Activated T-helper 2 cell treated with anti-CD3 and anti-CD28 coated beads, Interferon-gamma antibody, Interleukin-2, Interleukin-4, amounts not matched to agents 10 μg/mL and 5 μg/mL and 100 μg/mL, durations not matched to agents 14 hours and 24 hours and 36 hours (primary cell): Measurements from ENCODE around the gene SIPA1L3. TPM values are rescaled to one million over a fixed set of nuclear protein-coding genes. Genes with fewer than 3 reads are reported as not detected.

Experiments
- DNase-seq: peaks from one replicate; pipeline ENCODE4 v3.0.0; 2021; ENCODE audit warnings: low spot score
- H3K27ac Mint-ChIP-seq: one replicate; pipeline ENCODE4 v1.8.0; 2021; ENCODE audit warnings: mixed read lengths
- H3K27me3 Mint-ChIP-seq: one replicate; pipeline ENCODE4 v1.8.0; 2021; ENCODE audit warnings: low read depth, mixed read lengths
- H3K36me3 Mint-ChIP-seq: one replicate; pipeline ENCODE4 v1.8.0; 2021; ENCODE audit warnings: low read depth, mixed read lengths
- H3K4me1 Mint-ChIP-seq: one replicate; pipeline ENCODE4 v1.8.0; 2021; ENCODE audit warnings: low read depth, mixed read lengths
- H3K4me3 Mint-ChIP-seq: one replicate; pipeline ENCODE4 v1.8.0; 2021; ENCODE audit warnings: low read depth, mild to moderate bottlenecking, moderate library complexity, mixed read lengths
- H3K9me3 Mint-ChIP-seq: one replicate; pipeline ENCODE4 v1.8.0; 2021; ENCODE audit warnings: mixed read lengths
- intact Hi-C: fragments of 100-400 bp; cut with micrococcal nuclease; formaldehyde crosslinking; loops from one replicate; pipeline ENCODE4 v1.15.1; 2023
- total RNA-seq: library from RNA; stranded (reverse); gene quantifications from 2 replicates; pipeline ENCODE4 v1.2.3, GENCODE V29; 2022

The SIPA1L3 gene
- total RNA-seq, 1 donor from 2014 or later, result 15.9 TPM

DNA sequence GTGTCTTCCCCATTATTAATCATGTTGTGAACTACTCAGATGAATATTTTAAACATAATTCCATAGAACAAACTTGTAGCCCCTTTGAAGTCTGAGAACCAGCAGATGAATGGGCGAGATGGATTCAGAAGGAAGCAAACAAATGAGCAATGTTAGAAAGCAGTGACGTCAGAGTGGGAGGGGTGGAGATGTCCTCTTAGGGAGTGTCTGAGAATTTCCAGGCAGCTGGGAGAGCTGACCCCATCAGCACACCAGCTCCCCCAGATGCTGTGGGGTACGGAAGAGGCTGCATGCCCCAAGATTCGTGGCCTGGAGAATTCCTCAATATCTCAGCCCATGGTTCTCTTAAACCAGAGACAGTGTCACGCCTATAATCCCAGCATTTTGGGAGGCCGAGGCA is 248.4 kb downstream of the SIPA1L3 start:
- Mint-ChIP-seq H3K4me1 (no peaks in the 10 kb centered on the region), H3K9me3 (no peaks in the 10 kb centered on the region)

DNA sequence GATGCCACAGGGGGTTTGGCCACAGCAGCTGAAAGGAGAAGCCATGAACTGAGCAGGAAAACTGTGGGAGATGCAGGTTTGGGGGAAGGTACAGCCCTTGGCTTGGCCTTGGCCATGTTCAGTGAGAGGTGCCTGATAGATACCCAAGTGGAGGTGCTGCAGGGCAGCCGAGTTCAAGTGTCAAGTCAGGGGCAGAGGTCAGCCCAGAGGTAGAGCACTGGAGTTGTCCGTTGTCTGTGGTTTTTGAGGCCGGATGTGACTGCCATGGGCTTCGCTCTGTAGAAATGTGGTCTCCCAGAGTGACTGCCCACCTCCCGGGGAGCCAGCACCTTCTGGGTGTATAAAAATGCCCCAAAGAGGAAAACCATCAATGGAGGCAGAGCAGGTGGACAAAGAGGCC is 251.7 kb downstream of the SIPA1L3 start:
- H3K4me3 Mint-ChIP-seq, result no peak overlapping the region
- H3K27me3 Mint-ChIP-seq, result no peaks in the 10 kb centered on the region
- H3K36me3 Mint-ChIP-seq, result peaks cover 21% of the 10 kb centered on the region
- peaks cover 9% of the 10 kb centered on the region for H3K9me3 Mint-ChIP-seq
- H3K4me1 Mint-ChIP-seq, result no peaks in the 10 kb centered on the region
- intact Hi-C loops, result no loop called here
- H3K27ac Mint-ChIP-seq, result no peak overlapping the region
- DNase-seq, result no peak

More for the DNA sequence above, 248.4 kb downstream of the SIPA1L3 start:
- intact Hi-C loops, result no loop called here
- H3K36me3 Mint-ChIP-seq, result no peaks in the 10 kb centered on the region
- H3K27me3 Mint-ChIP-seq, result no peaks in the 10 kb centered on the region
- no peak for DNase-seq
- no peak overlapping the region for H3K4me3 Mint-ChIP-seq
- no peak overlapping the region for H3K27ac Mint-ChIP-seq

DNA sequence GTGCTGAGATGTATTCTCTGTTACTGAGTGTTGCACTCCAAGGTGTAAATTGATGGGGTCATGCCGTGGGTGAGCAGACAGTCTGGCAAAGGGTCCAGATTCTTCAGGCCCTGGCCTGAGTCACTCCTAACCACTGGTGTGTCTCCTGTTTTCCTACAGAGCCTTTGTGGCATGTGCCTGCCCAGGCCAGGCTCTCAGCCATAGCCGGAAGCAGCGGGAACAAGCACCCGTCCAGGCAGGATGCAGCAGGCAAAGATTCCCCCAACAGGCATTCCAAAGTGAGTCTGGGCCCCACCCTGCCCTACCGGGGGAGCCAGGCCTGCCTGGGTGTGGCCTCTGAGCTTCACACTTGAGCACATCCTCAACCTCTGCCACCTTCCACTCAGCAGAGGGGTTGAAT is 255.1 kb downstream of the SIPA1L3 start:
- DNase-seq, result no peak
- Mint-ChIP-seq H3K4me1 (no peaks in the 10 kb centered on the region), H3K27ac (no peak overlapping the region), H3K4me3 (no peak overlapping the region), H3K9me3 (peaks cover 9% of the 10 kb centered on the region), H3K36me3 (peaks cover 26% of the 10 kb centered on the region), H3K27me3 (no peaks in the 10 kb centered on the region)
- intact Hi-C loops, result no loop called here

DNA sequence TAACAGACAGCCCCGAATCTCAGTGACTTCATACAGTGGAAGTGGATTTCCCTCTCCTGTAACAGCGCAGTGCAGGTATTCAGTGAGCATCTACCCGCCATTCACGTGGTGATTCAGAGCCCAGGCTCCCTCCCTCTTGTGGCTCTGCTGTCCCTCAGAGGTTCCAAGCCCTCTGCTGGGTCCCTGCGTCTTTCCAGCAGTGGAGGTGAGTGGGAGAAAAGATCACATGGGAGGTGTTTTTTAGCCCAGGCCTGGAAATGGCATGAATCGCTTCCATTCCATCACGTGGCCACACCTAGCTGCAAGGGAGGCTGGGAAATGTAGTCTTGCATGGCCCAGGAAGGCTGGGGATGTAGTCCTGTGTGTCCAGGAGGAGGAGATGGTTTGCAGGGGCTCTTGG is 255.6 kb downstream of the SIPA1L3 start:
- intact Hi-C loops, result no loop called here
- peaks cover 9% of the 10 kb centered on the region for H3K9me3 Mint-ChIP-seq
- peaks cover 26% of the 10 kb centered on the region for H3K36me3 Mint-ChIP-seq
- no peak for DNase-seq
- no peak overlapping the region for H3K4me3 Mint-ChIP-seq
- no peaks in the 10 kb centered on the region for H3K27me3 Mint-ChIP-seq
- no peak overlapping the region for H3K27ac Mint-ChIP-seq
- H3K4me1 Mint-ChIP-seq, result no peaks in the 10 kb centered on the region

DNA sequence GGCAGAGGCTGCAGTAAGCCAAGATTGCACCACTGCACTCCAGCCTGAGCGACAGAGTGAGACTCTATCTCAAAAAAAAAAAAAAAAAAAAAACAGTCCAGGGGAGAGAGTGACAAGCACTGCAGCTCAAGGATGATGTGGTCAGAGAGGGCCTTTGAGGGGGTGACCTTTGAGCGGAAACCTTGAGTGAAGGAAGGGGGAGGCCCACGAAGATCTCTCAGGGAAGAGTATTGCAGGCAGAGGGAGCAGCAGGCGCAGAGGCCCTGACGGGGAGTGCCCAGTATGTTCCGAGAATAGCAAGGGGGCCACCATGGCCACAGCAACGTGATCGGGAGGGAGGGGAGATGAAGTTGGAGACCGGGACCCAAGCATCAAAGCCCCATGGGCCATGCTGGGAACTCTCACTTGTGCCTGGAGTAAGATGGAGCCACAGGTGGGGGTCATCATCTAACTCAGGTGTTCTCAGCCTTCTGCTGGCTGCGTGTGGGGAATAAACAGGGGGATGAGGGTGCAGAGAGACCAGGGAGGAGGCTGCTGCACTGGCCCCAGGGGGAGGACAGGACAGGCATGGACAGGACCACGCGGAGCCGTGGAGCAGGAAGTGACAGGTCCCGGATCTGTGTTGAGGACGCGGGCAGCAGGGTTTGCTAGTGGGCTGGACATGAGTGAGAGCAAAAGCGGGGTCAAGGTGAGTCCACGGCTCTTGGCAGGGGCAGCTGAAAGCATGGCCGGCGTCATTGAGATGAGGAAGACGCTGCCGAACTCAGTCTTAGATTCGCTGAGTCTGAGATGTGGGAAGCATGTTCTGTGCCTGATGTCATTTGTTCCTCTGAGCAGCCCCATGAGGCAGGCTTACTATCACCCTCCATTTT is 256.6 kb downstream of the SIPA1L3 start:
- intact Hi-C loops, result no loop called here
- peaks cover 9% of the 10 kb centered on the region for H3K9me3 Mint-ChIP-seq

DNA sequence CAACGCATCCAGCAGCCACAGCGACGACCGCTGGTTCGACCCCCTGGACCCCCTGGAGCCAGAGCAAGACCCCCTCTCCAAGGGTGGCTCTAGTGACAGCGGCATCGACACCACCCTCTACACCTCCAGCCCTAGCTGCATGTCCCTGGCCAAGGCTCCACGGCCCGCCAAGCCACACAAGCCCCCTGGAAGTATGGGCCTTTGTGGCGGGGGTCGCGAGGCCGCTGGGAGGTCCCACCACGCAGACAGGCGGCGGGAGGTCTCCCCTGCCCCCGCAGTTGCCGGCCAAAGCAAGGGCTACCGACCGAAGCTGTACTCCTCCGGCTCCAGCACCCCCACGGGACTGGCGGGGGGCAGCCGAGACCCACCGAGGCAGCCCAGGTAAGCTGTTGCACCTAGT is 257.5 kb downstream of the SIPA1L3 start:
- Mint-ChIP-seq H3K4me3 (no peak overlapping the region), H3K9me3 (peaks cover 9% of the 10 kb centered on the region), H3K27ac (no peak overlapping the region), H3K27me3 (no peaks in the 10 kb centered on the region), H3K4me1 (no peaks in the 10 kb centered on the region), H3K36me3 (peaks cover 26% of the 10 kb centered on the region)
- intact Hi-C loops, result no loop called here
- no peak for DNase-seq

More for the DNA sequence above, 256.6 kb downstream of the SIPA1L3 start:
- Mint-ChIP-seq H3K36me3 (peaks cover 26% of the 10 kb centered on the region), H3K4me1 (no peaks in the 10 kb centered on the region), H3K4me3 (no peak overlapping the region), H3K27ac (no peak overlapping the region), H3K27me3 (no peaks in the 10 kb centered on the region)
- DNase-seq, result no peak

DNA sequence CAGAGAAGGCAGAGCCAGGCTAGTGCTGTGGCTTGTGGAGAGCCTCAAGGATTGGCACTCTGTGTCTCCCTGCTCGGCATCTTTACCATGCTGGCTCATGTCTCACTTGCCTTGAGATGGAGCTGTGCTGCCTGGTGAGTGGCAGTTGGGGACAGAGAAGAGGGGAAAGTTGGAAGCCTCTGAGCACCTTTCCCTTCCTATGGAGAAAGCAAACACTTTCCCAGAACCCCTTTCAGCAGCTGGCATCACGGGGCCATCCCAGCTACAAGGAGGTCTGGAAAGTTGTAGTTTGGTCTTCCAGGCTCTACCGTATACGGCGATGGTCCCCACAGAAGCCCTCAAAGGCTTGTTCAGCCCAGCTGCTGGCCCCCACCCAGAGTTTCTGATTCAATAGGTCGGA is 258.3 kb downstream of the SIPA1L3 start:
- Mint-ChIP-seq H3K4me3 (no peak overlapping the region), H3K27me3 (no peaks in the 10 kb centered on the region), H3K27ac (no peak overlapping the region), H3K9me3 (peaks cover 9% of the 10 kb centered on the region), H3K4me1 (no peaks in the 10 kb centered on the region), H3K36me3 (peaks cover 26% of the 10 kb centered on the region)
- no peak for DNase-seq
- intact Hi-C loops, result no loop called here

DNA sequence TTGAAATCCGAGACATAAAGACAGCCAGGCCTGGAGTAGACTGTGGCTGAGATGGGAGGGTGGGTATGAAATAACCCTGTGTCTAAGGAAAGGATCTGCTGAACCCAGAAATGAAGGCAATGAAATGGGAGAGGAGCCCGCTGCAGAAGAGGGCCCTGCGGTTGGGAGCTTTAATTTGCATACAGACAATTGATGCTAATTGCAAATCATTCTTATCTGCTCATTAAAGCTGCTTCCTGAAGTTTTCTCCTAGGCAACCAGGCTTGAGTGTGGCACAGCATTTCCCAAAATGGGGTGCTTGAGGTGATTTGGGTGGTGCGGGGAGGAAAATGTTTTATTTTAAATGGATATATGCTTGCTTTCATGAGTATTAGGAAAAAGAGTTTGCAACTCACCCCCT is 261.6 kb downstream of the SIPA1L3 start:
- H3K36me3 Mint-ChIP-seq, result peaks cover 6% of the 10 kb centered on the region
- H3K27me3 Mint-ChIP-seq, result no peaks in the 10 kb centered on the region
- H3K4me1 Mint-ChIP-seq, result no peaks in the 10 kb centered on the region
- no peak overlapping the region for H3K4me3 Mint-ChIP-seq
- H3K9me3 Mint-ChIP-seq, result no peaks in the 10 kb centered on the region
- no peak overlapping the region for H3K27ac Mint-ChIP-seq
- intact Hi-C loops, result no loop called here
- no peak for DNase-seq

DNA sequence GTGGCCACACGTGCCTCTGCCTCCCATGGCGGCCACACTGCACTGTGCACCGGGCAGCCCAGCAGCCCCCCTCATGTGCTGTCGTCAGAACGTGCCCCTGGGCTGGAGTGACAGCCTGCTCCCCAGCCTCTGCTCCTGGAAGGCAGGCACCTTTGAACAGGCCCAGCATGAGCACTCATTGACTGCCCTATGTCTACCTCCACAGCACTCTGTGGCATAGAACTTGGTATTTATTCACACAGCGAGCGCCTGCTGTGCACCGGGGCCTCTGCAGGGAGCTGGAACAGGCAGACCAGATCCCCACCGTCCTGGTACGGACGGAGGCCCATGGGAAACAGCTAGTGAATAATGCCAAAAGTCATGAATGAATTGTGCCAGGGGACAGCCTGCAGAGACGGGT is 263.3 kb downstream of the SIPA1L3 start:
- H3K4me3 Mint-ChIP-seq, result no peak overlapping the region

DNA sequence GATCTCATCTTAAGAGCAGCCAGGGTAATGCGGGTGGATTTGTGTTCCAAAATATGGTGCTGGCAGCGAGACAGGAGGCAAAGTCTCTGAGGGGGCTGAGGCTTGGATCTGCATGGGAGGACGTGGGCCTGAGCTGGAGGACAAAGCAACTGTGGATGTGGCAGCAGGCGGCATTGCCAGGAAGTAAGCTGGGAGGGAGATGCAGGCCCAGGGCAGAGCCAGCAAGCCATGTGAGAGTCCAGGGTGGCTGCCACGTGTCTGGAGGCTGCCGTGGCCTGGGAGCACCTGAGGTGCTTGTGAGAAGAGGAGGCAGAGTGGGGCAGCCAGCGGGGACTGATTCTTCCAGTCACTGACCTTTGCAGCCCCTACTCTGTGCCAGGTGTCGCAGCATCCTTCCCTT is 265.0 kb downstream of the SIPA1L3 start:
- Mint-ChIP-seq H3K9me3 (no peaks in the 10 kb centered on the region), H3K27me3 (no peaks in the 10 kb centered on the region), H3K27ac (no peak overlapping the region), H3K36me3 (no peaks in the 10 kb centered on the region), H3K4me1 (no peaks in the 10 kb centered on the region), H3K4me3 (no peak overlapping the region)
- intact Hi-C loops, result no loop called here
- DNase-seq, result no peak

More for the DNA sequence above, 263.3 kb downstream of the SIPA1L3 start:
- Mint-ChIP-seq H3K36me3 (no peaks in the 10 kb centered on the region), H3K4me1 (no peaks in the 10 kb centered on the region), H3K27me3 (no peaks in the 10 kb centered on the region), H3K9me3 (no peaks in the 10 kb centered on the region), H3K27ac (no peak overlapping the region)
- DNase-seq, result no peak
- intact Hi-C loops, result no loop called here

DNA sequence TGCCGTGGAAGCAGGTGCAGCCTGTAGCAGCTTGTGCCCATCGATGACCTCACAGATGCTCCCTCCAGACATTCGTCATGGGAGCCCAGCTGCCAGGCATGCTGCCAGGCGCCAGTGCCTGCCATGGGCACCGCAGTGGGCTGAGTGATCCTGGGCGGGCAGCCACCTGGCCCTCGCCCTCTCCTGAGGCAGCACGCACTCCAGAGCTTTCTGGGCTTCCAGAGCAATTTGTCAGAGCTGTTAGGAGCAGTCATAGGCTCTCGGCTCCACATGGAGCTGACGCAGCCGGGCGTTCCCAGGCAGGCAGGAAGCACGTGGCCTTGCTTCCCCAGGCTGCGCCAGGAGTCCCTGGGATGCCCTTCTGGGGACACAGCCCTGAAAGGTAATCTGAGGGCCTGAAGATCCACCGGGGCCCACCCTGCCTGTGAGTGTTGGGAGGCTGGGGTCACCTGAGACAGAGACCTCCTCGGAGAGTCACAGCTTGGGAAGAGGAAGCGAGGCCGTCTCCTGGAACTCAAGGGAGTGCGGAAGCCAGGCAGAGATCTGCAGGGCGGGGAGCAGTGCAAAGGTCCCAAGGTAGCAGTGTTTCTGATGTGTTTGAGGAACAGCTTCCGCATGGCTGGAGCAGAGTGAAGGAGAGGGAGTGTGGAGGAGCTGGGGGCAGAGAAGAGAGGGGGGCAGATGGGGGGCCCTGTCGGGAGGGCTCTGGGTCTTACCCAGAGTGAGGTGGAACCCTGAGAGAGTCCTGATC is 266.5 kb downstream of the SIPA1L3 start:
- H3K4me1 Mint-ChIP-seq, result no peaks in the 10 kb centered on the region
- intact Hi-C loops, result no loop called here
- no peaks in the 10 kb centered on the region for H3K27me3 Mint-ChIP-seq
- no peaks in the 10 kb centered on the region for H3K9me3 Mint-ChIP-seq
- no peak overlapping the region for H3K27ac Mint-ChIP-seq
- H3K36me3 Mint-ChIP-seq, result no peaks in the 10 kb centered on the region
- DNase-seq, result no peak
- H3K4me3 Mint-ChIP-seq, result no peak overlapping the region

DNA sequence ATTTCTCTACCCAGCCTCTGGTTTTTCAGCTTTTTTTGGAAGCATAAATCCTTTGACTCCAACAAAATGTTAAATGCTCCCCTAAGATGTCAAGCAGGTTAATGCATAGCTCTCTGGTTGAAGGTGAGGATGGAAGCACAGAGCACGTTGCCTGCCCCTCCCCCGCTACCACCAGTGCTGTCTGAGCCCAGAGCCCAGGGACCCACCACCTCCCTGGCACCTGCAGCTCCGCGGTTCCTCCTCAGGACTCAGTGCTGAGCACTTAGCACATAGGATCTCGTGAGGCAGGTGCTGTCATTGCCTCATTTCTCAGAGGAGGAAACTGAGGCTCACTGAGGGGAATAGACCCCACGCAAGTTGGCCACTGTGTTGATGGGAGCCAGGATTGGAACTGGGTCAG is 268.4 kb downstream of the SIPA1L3 start:
- H3K36me3 Mint-ChIP-seq, result no peaks in the 10 kb centered on the region
- H3K27ac Mint-ChIP-seq, result no peak overlapping the region
- no peak overlapping the region for H3K4me3 Mint-ChIP-seq
- no peak for DNase-seq
- H3K9me3 Mint-ChIP-seq, result peaks cover 3% of the 10 kb centered on the region
- H3K4me1 Mint-ChIP-seq, result no peaks in the 10 kb centered on the region
- H3K27me3 Mint-ChIP-seq, result no peaks in the 10 kb centered on the region
- intact Hi-C loops, result no loop called here

DNA sequence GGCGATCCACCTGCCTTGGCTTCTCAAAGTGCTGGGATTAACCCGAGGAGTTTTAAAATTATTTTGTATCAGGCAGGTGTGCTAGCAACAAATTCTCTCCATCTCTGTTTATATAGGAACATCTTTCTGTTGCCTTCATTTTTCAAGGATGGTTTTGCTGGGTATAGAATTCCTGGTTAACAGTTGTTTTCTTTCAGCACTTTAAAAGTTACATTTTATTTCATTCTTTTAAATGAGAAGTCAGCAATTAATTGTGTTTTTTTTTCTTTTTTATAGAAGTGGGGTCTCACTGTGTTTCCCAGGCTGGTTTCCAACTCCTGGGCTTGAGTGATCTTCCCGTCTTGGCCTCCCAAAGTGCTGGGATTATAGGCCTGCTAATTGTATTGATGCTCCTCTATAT is 273.1 kb downstream of the SIPA1L3 start:
- intact Hi-C loops, result no loop called here
- Mint-ChIP-seq H3K4me3 (no peak overlapping the region), H3K27ac (no peak overlapping the region), H3K9me3 (peaks cover 8% of the 10 kb centered on the region), H3K4me1 (no peaks in the 10 kb centered on the region), H3K36me3 (peaks cover 4% of the 10 kb centered on the region), H3K27me3 (no peaks in the 10 kb centered on the region)
- no peak for DNase-seq
